HG03159 (cell line): Measurements from ENCODE around the gene UQCR10.

ENCODE experiments used
- ATAC-seq: cut with Tn5 transposase; IDR thresholded peaks from one replicate; pipeline ENCODE4 v1.9.1; 2021; ENCODE audit warnings: mild to moderate bottlenecking, moderate library complexity; ENCODE audit not compliant: unreplicated experiment

Gene UQCR10

GRCh38 chr22:29795663-29796062 is 28.5 kb downstream of the UQCR10 start:
- ATAC-seq: no peak

GRCh38 chr22:29797351-29797750 is 30.2 kb downstream of the UQCR10 start:
- no peak for ATAC-seq

- ATAC-seq: no peak
Measured at GRCh38 chr22:29798318-29798717, 31.1 kb downstream of the UQCR10 start.

- ATAC-seq: no peak
Measured at GRCh38 chr22:29798801-29799200, 31.6 kb downstream of the UQCR10 start.

- no peak for ATAC-seq
Measured at GRCh38 chr22:29799217-29799680, 32.1 kb downstream of the UQCR10 start.

GRCh38 chr22:29801153-29801552 is 34.0 kb downstream of the UQCR10 start:
- ATAC-seq: no peak

- no peak for ATAC-seq
Measured at GRCh38 chr22:29801796-29802195, 34.6 kb downstream of the UQCR10 start.

- ATAC-seq: no peak
Measured at GRCh38 chr22:29803190-29803589, 36.0 kb downstream of the UQCR10 start.

- ATAC-seq: no peak
Measured at GRCh38 chr22:29804985-29805384, 37.8 kb downstream of the UQCR10 start.

- no peak for ATAC-seq
Measured at GRCh38 chr22:29806196-29806595, 39.0 kb downstream of the UQCR10 start.

GRCh38 chr22:29810216-29810615 is 43.0 kb downstream of the UQCR10 start:
- ATAC-seq: no peak

GRCh38 chr22:29811377-29811776 is 44.2 kb downstream of the UQCR10 start:
- ATAC-seq: no peak

- ATAC-seq: no peak
Measured at GRCh38 chr22:29813126-29813525, 46.0 kb downstream of the UQCR10 start.

GRCh38 chr22:29813563-29813962 is 46.4 kb downstream of the UQCR10 start:
- ATAC-seq: no peak

- ATAC-seq: no peak
Measured at GRCh38 chr22:29814003-29814402, 46.8 kb downstream of the UQCR10 start.

GRCh38 chr22:29815580-29815979 is 48.4 kb downstream of the UQCR10 start:
- no peak for ATAC-seq

- no peak for ATAC-seq
Measured at GRCh38 chr22:29816128-29816527, 49.0 kb downstream of the UQCR10 start.

GRCh38 chr22:29816539-29816938 is 49.4 kb downstream of the UQCR10 start:
- no peak for ATAC-seq

- ATAC-seq: no peak
Measured at GRCh38 chr22:29816980-29817379, 49.8 kb downstream of the UQCR10 start.

GRCh38 chr22:29817724-29818123 is 50.6 kb downstream of the UQCR10 start:
- ATAC-seq: no peak

- ATAC-seq: no peak
Measured at GRCh38 chr22:29819501-29819900, 52.3 kb downstream of the UQCR10 start.
